ENCODE data around the gene GALNS.

GRCh38 chr16:88833086-88833485, 23.7 kb downstream of the GALNS start:
- no peak for TF ChIP-seq CTCF (IDR thresholded peaks at IDR 0.05)
- TF ChIP-seq POLR2A (IDR thresholded peaks at IDR 0.05): no peak
